HG02763 (cell line): ENCODE measurements around the gene CALHM1.
"Not testable (repeated sequence)": the region's sequence is repeated elsewhere in the genome, so short reads cannot be mapped to it uniquely, and the experiment has no call there.

Experiments used
- ATAC-seq: cut with Tn5 transposase; IDR thresholded peaks from one replicate; pipeline ENCODE4 v1.9.1; 2021; ENCODE audit warnings: mild to moderate bottlenecking, moderate library complexity; ENCODE audit not compliant: unreplicated experiment

The CALHM1 gene

GRCh38 chr10:103487410-103487708, 28.7 kb upstream of the CALHM1 start:
- no peak for ATAC-seq

DNA sequence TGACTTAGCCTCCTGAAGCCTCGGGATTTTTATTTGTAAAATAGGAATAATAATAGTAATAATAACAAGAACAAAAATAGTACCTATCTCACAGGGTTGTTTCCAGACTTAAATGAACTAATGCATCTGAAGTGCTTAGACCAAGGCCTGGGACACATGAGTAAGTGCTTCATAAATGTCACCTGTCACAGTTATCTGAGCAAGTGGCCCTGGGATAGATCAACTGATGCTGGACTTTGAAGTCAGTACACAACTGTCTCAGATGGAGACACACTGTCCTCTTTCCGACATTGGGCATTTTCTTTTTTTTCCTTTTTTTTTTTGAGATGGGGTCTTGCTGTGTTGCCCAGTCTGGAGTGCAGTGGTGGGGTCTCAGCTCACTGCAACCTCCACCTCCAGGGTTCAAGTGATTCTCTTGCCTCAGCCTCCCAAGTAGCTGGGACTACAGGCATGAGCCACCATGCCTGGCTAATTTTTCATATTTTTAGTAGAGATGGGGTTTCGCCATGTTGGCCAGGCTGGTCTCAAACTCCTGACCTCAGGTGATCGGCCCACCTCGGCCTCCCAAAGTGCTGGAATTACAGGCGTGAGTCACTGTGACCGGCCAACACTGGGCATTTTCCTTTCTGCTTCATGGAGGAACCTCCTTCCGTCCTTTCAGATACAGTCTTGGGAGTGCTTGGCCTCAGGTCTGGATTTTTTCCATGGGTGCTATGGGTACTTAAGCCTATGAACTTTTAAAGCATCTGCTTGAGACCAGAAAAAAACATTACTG, 28.1 kb upstream of the CALHM1 start:
- ATAC-seq = not testable (repeated sequence)

DNA sequence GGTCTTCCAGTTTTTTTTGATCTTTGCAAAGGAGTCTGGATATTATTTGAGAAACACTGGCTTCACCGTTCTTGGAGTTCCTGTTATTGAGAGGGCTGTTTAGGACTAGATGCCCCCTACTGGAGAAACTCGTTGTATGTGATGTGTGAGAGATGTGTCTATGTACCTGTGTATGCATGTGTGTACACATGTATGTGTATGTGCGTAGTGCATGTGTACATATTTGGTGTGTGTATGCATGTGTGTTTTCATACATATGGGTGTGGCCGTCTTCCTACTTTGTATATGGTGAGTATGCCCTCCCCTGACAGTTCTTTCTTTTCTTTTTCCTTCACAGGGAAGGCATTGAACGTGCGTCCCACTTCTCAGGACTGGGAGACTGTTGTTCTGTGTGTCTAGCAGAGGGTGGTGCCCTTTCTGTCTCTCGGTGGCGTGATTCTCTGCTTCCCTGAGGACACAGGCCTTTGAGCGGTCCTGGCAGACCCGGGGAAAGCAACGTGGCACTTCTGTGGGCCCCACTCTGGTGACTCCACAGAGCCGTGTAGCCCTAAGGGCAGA, 23.4 kb upstream of the CALHM1 start:
- ATAC-seq = no peak

GRCh38 chr10:103480521-103480920, 21.8 kb upstream of the CALHM1 start:
- no peak for ATAC-seq

DNA sequence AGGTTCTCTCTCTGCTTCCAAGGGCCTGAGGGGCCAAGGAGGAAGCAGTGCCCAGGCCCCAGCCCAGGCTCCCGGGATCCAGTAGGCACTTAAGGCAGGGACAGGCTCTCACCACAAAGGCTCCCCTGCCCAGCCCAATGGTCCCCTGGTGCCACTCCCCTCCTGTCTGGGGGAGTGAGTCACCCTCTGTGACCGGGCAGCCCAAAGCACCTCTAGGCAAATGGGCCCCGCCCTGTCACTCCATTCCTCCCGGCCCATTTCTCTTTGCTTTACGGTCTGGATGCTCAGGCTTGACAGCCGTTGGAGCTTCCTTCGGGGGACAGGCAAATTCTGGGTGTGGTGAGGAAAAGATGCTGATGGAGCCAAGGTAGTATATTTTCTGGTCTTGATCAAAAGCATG, 20.4 kb upstream of the CALHM1 start, which contains the start of gene CALHM3:
CALHM3 (minus strand) TSS at position 106 of the 400 bp plus-strand sequence. CDS start 208 bp downstream, outside the sequence.
- ATAC-seq = no peak

GRCh38 chr10:103478671-103479070, 20.0 kb upstream of the CALHM1 start:
- no peak for ATAC-seq

GRCh38 chr10:103476046-103476768, 17.5 kb upstream of the CALHM1 start:
- ATAC-seq = no peak

- no peak for ATAC-seq
Measured at GRCh38 chr10:103475437-103475836, 16.7 kb upstream of the CALHM1 start.

DNA sequence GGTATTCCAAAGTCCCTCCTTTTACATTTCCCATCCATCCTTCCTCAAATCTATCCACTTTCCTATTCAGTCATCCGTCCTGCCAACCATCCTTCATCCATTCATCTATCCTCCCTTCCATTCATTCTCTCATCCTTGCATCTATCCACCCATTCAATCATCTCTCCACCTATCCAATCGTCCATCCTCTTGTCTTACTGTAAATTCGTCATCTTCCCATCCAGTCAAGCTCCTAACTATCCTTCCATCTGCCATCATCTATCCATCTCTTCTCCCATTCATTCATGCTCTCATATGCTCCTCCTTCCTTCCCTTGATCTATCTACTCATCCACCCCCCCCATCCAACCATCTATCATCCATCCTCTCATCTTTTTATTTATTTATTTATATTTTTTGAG, 15.4 kb upstream of the CALHM1 start:
- no peak for ATAC-seq

GRCh38 chr10:103473261-103473671, 14.6 kb upstream of the CALHM1 start:
- ATAC-seq = no peak

DNA sequence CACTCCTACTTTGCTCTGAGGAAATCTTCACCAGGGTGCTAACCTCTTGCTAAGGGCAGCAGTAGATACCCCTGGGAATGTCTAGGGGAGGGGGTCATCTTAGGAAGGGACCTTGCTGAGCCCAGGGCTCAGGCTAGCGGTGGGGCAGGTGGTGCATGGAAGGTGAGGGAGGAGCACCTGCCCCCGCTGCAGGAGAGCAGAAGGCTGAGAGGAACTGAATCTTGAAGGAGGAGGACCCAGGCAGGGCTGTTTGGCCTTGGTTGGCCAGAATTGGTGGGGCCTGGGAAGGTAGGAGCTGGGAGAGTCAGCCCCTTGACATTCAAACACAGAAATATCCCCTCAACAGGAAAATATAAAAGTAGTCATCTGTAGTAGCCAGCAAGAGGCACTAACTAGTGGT, 13.3 kb upstream of the CALHM1 start:
- ATAC-seq = peak; percentile 32

DNA sequence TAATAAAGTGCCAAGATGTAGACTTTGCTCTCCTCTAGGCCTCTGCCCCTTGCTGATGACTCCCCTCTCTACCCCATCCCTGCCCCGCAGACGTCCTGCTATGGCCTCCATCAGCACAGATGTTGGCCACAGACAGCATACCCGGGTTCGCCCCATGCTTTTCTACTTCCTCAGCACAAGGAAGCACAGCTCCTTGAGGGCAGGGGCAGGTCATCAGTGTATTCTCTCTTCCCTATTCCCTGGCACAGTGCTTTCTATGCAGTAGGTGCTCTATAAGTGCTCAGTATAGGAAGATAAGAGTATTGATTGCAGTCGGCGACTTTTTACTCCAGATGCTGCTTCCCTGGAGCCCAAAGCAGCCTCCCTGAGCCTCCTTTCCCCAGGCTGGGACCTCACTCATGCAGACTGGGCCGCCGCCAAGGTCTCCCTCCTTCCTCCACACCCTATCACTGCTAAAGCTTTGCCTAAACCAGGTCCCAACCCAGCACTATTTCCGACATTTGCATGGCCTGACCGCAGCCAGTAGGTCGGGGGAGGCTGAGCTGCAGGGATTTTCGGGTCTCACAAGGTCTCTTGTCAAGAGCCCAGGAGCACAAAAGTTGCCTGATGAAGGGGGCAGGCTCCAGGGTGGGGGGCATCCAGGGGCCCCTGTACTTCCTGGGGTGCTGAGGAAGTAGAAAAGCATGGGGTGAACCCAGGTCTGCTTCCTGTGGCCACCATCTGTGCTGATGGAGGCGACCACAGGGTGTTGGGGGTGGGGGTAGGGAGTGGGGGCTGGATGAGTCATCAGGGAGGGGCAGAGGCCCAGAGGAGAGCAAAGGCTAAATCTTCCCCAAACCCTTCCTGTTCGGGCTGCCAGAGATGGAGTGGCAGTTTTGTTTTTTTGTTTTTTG, 12.3 kb upstream of the CALHM1 start:
- ATAC-seq = peak; percentile 75

- ATAC-seq = no peak
Measured at GRCh38 chr10:103469201-103469600, 10.5 kb upstream of the CALHM1 start.

GRCh38 chr10:103467406-103467805, 8.7 kb upstream of the CALHM1 start:
- no peak for ATAC-seq

- no peak for ATAC-seq
Measured at GRCh38 chr10:103466734-103467133, 8.0 kb upstream of the CALHM1 start.

- ATAC-seq = no peak
Measured at GRCh38 chr10:103465411-103466179, 6.9 kb upstream of the CALHM1 start.

GRCh38 chr10:103463499-103463898, 4.8 kb upstream of the CALHM1 start:
- ATAC-seq = no peak

- ATAC-seq = no peak
Measured at GRCh38 chr10:103459615-103460014, 915 bp upstream of the CALHM1 start.

DNA sequence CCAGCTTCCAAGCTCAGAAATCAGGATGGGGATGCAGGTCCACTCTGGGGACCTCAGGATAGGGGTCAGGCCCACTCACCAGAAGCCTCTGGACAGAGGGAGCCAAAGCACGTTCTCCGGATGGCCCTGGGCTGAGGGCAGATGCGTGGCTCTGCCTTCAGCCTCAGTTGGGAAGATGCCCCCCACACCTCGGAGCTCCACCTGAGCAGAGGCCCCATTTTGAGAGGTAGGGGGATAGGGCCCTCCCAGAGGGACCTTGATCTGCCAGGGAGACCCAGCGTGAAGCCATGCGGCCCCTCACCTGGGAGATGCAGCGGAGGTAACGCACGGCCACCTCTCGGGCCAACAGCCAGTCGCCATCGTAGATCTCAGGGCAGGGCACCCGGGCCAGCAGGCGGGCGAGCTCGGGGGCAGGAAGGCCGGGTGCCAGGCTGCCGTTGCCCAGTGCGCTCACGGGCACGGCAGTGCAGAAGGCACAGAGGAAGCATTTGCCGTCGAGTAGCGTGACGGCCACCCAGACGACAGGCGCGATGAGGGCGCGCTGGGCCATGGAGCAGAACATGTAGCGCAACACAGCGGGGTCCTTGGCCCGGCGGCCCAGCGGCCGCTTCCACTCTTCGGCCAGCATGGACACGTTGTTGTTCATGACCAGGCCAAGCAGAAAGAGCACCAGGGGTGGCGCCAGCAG, 660 bp downstream of the CALHM1 start:
- ATAC-seq = no peak
